HG03558 (cell line): ENCODE measurements around the gene NRXN3.

Source experiments
- ATAC-seq: cut with Tn5 transposase; IDR thresholded peaks from one replicate; pipeline ENCODE4 v1.9.1; 2021; ENCODE audit warnings: moderate number of reproducible peaks; ENCODE audit not compliant: unreplicated experiment; ENCODE audit errors: extremely low read depth

NRXN3 gene

GRCh38 chr14:79405512-79405910 is 1235.3 kb downstream of the NRXN3 start:
- no peak for ATAC-seq

GRCh38 chr14:79407572-79407971 is 1237.4 kb downstream of the NRXN3 start:
- no peak for ATAC-seq

- ATAC-seq, result no peak
Observed at GRCh38 chr14:79408696-79409095, 1238.5 kb downstream of the NRXN3 start.

- ATAC-seq, result no peak
Observed at GRCh38 chr14:79411403-79412174, 1241.4 kb downstream of the NRXN3 start.

GRCh38 chr14:79412822-79413221 is 1242.6 kb downstream of the NRXN3 start:
- no peak for ATAC-seq

GRCh38 chr14:79413734-79414428 is 1243.7 kb downstream of the NRXN3 start:
- no peak for ATAC-seq

DNA sequence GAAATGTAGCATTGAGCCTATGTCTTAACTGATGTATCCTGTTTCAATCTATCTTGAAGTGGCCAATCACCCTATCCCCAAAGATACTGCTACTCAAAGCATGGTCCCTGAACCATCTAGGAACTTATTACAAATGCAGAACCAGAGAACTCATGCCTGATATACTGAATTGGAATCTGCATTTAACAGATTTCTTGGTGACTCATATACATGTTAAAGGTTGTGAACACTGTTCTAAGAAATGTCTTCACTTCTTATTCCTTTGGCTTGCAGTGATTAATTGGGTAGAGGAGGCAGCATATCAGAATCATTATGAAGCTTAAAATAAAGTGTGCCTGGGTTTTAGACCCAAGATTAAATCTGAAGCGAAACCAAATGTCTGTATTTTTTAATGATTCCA is 1245.6 kb downstream of the NRXN3 start:
- ATAC-seq, result no peak

DNA sequence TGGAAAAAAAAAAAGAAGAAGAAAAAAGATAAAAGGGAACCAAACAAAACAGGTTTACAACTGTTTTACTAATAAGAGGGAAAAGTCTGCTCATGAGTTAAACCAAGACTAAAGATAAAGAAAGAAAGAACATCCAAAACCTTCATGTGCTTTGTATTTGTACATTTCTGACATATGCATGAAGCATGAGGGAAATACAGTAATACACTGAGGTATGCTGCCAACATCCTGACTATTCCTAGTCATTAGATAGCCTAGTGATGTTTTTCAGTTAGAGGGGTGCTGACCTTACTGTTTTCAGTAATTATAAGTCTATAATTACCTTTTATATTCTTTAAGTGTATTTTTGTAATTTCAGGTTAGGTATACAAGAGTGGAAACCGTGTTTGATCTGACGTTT is 1247.8 kb downstream of the NRXN3 start:
- ATAC-seq, result no peak

GRCh38 chr14:79418649-79419415 is 1248.7 kb downstream of the NRXN3 start:
- ATAC-seq, result no peak

DNA sequence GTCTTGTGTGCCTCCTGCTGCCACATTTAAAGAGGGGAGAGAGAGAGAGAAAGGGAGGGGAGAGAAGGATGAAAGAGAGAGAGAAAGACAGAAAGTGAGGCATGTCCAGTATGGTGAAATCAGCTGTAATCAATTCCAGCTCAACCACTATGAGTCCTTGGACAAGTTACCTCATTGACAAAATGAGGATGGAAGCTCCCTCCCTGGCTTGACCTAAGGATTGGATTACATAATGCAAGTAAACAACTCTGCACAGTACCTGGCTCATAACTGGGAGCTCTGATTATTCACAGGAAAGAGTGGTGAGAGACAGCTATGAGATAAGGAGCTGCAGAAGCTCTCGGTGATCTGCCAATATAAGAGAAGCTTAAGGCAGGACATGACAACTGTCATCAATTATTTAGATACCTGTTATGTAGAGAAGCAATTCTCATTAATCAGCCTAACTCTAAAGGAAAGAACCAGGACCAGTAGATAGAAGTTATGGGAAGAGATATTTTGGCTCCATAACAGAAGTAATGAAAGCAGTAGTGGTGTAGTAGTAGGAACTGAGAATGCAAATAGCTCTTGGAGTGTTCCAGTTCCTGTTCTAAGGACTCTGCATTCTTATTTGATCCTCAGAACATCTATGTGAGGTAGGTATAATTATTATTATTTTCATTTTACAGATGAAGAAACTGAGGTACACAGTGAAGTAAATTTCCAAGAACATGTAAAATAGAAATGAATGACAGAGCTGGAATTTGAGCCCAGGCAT is 1249.6 kb downstream of the NRXN3 start:
- no peak for ATAC-seq

GRCh38 chr14:79420725-79421124 is 1250.6 kb downstream of the NRXN3 start:
- no peak for ATAC-seq

DNA sequence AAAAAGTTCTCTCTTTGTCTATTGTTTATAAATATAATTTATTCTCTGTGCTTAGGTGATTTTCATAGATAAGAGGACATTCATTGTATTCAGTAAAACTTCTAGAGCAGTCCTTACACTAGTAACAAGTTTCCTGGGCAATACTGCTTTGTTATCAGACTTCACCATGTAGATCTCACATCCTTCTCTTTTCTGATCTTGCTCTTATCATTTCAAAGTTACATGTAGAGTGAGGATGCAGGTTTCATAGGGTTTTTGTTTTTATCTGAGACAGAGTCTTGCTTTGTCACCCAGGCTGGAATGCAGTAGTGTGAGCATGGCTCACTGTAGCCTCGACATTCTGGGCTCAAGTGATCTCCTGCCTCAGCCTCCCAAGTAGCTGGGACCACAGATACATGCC is 1251.6 kb downstream of the NRXN3 start:
- ATAC-seq, result no peak

DNA sequence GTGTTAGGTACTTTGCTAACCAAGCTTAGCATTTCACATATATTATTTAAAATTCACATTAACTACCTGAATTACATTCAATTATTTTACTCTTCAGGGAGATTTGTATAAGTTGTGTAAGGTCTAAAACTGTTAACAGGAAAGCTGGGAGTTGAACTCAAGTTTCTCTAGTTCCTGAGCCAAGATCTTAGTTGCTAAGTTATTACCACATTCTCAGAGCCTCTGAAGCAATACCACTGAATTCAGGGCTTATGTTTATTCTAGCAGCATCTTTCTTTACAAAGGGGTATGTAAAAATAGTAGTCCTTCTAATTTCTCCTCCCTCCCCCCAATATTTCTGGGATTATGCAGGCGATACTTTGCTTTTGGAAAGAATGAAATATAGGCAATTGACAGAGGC is 1254.3 kb downstream of the NRXN3 start:
- no peak for ATAC-seq

GRCh38 chr14:79426103-79426755 is 1256.1 kb downstream of the NRXN3 start:
- no peak for ATAC-seq

DNA sequence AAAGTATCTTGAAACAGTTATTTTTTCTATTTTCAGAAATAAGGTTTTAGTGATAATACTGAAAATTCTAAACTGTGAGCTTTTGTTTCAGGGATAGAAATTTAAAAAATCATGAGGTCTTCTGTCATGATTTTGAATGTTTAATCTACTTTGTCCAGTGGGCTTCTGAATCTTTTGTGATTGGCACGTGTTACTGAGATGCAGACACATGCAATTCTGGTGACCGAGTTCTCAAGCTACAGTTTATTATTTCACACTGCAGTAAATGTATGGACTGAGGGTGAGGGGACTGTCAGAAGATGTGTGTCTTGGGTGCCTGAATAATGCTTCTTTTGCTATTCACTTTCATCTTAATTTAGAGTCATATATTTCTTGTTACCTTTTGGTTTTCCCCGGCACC is 1262.5 kb downstream of the NRXN3 start:
- no peak for ATAC-seq

DNA sequence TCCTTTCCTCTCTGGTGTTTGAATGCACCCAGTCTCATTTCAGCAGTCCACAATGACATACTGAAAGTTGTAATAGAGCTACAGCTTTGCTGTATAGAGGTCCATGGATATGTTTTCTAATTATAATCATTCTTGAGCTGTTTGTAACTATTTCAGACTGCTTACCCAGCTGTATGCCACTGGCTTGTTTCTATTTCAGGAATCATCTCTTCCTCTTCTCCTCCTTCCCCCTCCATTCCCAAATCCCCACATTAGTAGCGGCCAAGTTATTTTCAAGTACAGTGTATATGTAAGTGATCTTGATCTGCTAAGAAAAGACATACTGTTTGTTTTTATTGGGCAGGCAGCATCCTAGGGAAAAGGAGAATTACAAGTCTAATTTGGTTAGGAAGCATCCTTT is 1266.2 kb downstream of the NRXN3 start:
- no peak for ATAC-seq

- ATAC-seq, result no peak
Observed at GRCh38 chr14:79437951-79438350, 1267.8 kb downstream of the NRXN3 start.

DNA sequence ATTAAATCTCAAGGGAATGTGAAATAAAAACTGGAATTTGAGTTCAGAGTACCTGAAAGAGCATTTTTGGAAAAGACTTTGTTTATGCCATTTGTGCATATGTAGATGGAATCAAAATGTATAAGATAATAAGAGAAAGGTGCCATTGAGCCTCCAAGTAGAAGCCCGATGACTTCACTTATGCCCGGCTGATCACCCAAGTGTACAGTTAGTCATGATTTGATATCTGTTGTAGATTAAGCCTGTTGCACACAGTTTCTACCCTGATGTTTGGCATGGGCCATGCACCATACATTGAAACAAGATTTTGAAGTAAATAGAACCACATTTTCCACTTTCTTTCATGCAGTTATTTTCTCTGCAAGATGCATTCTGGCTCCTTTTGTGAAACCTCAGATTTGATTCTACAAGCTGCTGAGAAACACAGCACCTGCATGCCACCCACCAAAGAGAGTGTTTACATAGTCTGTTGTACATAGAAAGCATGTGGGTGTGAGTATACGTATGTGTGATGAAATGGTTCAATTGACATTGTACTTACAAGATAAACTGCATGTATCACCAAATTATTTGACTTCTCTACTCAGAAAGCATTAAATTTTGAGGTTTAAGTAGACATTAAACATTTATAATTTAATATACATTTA is 1268.6 kb downstream of the NRXN3 start:
- no peak for ATAC-seq

DNA sequence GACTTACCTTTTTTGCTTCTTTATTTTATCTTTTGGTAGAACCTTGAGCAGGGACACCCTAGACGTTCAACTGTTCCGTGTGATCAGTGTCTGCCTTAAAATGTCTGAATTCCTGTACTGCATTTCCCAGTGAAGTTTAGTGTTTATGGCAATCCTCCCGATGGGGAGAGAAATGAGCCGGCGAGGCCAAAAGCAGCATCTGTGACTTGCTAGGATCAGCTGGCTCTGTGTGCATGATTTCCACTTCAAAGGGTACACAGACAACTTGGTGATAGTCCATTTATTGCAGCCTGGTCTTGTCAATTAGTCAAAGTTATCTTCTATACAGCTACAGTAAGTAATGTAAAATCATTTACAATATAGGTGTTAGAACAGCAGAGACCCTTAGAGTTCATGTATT is 1272.6 kb downstream of the NRXN3 start:
- ATAC-seq, result no peak
